HepG2 (cell line): ENCODE results near the gene NOSIP. TPM values are rescaled to one million over a fixed set of nuclear protein-coding genes. Genes with fewer than 3 reads are reported as not detected.

Experiments used
- CEBPB ChIP-seq: IDR thresholded peaks from 2 replicates; pipeline ENCODE4 v1.6.1; 2011; ENCODE audit warnings: low read depth, low read length, improper control_type of control experiment, borderline replicate concordance
- IKZF1 ChIP-seq: fragments of 450-650 bp; IDR thresholded peaks from 2 replicates; pipeline ENCODE4 v1.7.1; 2016
- IKZF4 ChIP-seq: sonication (generic); formaldehyde crosslinking; IDR thresholded peaks from 2 replicates; pipeline ENCODE4 v1.5.1; 2020; ENCODE audit warnings: borderline replicate concordance, mild to moderate bottlenecking, low read depth, missing genetic modification reagents; ENCODE audit errors: not compliant biosample characterization
- PLRG1 ChIP-seq: fragments of 450-650 bp; conservative IDR thresholded peaks from 2 replicates; pipeline ENCODE4 v1.6.1; 2016
- POLR2AphosphoS5 ChIP-seq: IDR thresholded peaks from 2 replicates; pipeline ENCODE4 v1.6.1; 2012; ENCODE audit warnings: low read depth, low read length
- RBAK ChIP-seq: sonication (generic); formaldehyde crosslinking; IDR thresholded peaks from 2 replicates; pipeline ENCODE4 v1.5.1; 2020; ENCODE audit warnings: mild to moderate bottlenecking, missing genetic modification reagents
- SNAPC2 ChIP-seq: sonication (generic); formaldehyde crosslinking; IDR thresholded peaks from 2 replicates; pipeline ENCODE4 v1.8.1; 2022; ENCODE audit warnings: mild to moderate bottlenecking, missing genetic modification reagents
- ZBTB7B ChIP-seq: sonication (generic); formaldehyde crosslinking; IDR thresholded peaks from 2 replicates; pipeline ENCODE4 v1.4.0; 2020; ENCODE audit warnings: missing genetic modification reagents
- ZNF570 ChIP-seq: sonication (generic); formaldehyde crosslinking; IDR thresholded peaks from 2 replicates; pipeline ENCODE4 v1.4.0; 2020; ENCODE audit warnings: mild to moderate bottlenecking, missing genetic modification reagents, borderline replicate concordance
- ZNF709 ChIP-seq: sonication (generic); formaldehyde crosslinking; IDR thresholded peaks from 2 replicates; pipeline ENCODE4 v1.5.0; 2020; ENCODE audit warnings: mild to moderate bottlenecking, missing genetic modification reagents
- ZNF713 ChIP-seq: sonication (generic); formaldehyde crosslinking; IDR thresholded peaks from 2 replicates; pipeline ENCODE4 v1.4.0; 2020; ENCODE audit warnings: mild to moderate bottlenecking, missing genetic modification reagents
- ZNF773 ChIP-seq: sonication (generic); formaldehyde crosslinking; IDR thresholded peaks from 2 replicates; pipeline ENCODE4 v1.4.0; 2020; ENCODE audit warnings: missing genetic modification reagents, borderline replicate concordance
- ZNF800 ChIP-seq: sonication (generic); formaldehyde crosslinking; IDR thresholded peaks from 2 replicates; pipeline ENCODE4 v1.4.0; 2020; ENCODE audit warnings: missing genetic modification reagents
- ZNF891 ChIP-seq: sonication (generic); formaldehyde crosslinking; IDR thresholded peaks from 2 replicates; pipeline ENCODE4 v1.5.0; 2020; ENCODE audit warnings: mild to moderate bottlenecking, missing genetic modification reagents
- polyA plus RNA-seq, 8 experiments: library from polyadenylated mRNA; depleted of rRNA in 3 of 8; stranded (reverse) in 7 of 8; unstranded in 1 of 8; fragments of >200 nt; fragmentation: Illumina TruSeq in 4 of 8; extraction: Trizol in 4 of 8; gene quantifications; 2 replicates each; pipeline versions ENCODE4 v1.2.1 to v1.2.3, GENCODE V29; 2011 to 2016; ENCODE audit warnings: low read depth in 4 of 8, missing spikeins in 1 of 8, mixed read lengths in 1 of 8; ENCODE audit not compliant: insufficient read depth in 1 of 8
- total RNA-seq, 5 experiments: library from RNA; depleted of rRNA; stranded (reverse); fragments of >200 nt; fragmentation: Illumina TruSeq; extraction: Trizol; gene quantifications; 2 replicates each; pipeline ENCODE4 v1.2.3, GENCODE V29; 2016; ENCODE audit warnings: low read depth in 1 of 5
- TF ChIP-seq, protein P1 (sequence below): sonication (generic); formaldehyde crosslinking; IDR thresholded peaks from 2 replicates; pipeline ENCODE4 v1.4.0; 2020; ENCODE audit warnings: missing genetic modification reagents, mild to moderate bottlenecking, borderline replicate concordance

Gene NOSIP
- total and polyA plus RNA-seq, 2 of the 13 experiments (the other 11 are each of a cell fraction or from before 2014, with no cell fraction given), result 54.3 to 78.0 TPM

DNA sequence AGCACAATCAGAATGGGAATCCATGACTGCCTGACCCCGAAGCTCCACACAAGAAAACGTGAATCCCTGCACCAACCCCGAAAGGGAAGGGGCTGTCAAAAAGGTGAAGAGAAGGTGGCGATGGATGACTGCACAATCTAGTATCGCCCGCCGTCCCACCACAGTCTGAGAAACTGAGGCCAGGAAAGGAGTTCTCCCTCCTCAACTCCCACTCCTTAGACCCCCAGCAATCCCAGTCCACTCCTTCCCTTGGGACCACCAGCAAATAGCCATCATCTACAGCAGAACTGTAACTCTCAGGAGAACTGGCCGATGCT lies 451 bp downstream of the NOSIP start (continued):
- TF ChIP-seq ZNF800 (CRISPR knock-in tag) (no peak), ZNF709 (CRISPR knock-in tag) (no peak), ZNF891 (CRISPR knock-in tag) (0 out of 2 replicates have a peak, but pooled peaks have one; percentile 81), SNAPC2 (CRISPR knock-in tag) (peak; percentile 55; the same call in 1 of the 2 replicates), ZBTB7B (CRISPR knock-in tag) (no peak), IKZF4 (CRISPR knock-in tag) (no peak), ZNF713 (CRISPR knock-in tag) (no peak), POLR2AphosphoS5 (no peak), RBAK (CRISPR knock-in tag) (0 out of 2 replicates have a peak, but pooled peaks have one; percentile 21), IKZF1 (no peak), ZNF773 (0 out of 2 replicates have a peak, but pooled peaks have one; percentile 34), PLRG1 (no peak), ZNF570 (CRISPR knock-in tag) (no peak), CEBPB (no peak)
- TF ChIP-seq, protein P1, sequence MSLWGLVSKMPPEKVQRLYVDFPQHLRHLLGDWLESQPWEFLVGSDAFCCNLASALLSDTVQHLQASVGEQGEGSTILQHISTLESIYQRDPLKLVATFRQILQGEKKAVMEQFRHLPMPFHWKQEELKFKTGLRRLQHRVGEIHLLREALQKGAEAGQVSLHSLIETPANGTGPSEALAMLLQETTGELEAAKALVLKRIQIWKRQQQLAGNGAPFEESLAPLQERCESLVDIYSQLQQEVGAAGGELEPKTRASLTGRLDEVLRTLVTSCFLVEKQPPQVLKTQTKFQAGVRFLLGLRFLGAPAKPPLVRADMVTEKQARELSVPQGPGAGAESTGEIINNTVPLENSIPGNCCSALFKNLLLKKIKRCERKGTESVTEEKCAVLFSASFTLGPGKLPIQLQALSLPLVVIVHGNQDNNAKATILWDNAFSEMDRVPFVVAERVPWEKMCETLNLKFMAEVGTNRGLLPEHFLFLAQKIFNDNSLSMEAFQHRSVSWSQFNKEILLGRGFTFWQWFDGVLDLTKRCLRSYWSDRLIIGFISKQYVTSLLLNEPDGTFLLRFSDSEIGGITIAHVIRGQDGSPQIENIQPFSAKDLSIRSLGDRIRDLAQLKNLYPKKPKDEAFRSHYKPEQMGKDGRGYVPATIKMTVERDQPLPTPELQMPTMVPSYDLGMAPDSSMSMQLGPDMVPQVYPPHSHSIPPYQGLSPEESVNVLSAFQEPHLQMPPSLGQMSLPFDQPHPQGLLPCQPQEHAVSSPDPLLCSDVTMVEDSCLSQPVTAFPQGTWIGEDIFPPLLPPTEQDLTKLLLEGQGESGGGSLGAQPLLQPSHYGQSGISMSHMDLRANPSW, result 0 out of 2 replicates have a peak, but pooled peaks have one; percentile 31
